Measurements from ENCODE around the gene PKD1. TPM values are rescaled to one million over a fixed set of nuclear protein-coding genes. Genes with fewer than 3 reads are reported as not detected.

Gene PKD1
- total RNA-seq, 4 donors from 2014 or later = 297 to 459 (median 366) TPM

- TF ChIP-seq POLR2A (IDR thresholded peaks at IDR 0.05; ENCODE audit: low read depth) = no peak
- TF ChIP-seq, protein P1, sequence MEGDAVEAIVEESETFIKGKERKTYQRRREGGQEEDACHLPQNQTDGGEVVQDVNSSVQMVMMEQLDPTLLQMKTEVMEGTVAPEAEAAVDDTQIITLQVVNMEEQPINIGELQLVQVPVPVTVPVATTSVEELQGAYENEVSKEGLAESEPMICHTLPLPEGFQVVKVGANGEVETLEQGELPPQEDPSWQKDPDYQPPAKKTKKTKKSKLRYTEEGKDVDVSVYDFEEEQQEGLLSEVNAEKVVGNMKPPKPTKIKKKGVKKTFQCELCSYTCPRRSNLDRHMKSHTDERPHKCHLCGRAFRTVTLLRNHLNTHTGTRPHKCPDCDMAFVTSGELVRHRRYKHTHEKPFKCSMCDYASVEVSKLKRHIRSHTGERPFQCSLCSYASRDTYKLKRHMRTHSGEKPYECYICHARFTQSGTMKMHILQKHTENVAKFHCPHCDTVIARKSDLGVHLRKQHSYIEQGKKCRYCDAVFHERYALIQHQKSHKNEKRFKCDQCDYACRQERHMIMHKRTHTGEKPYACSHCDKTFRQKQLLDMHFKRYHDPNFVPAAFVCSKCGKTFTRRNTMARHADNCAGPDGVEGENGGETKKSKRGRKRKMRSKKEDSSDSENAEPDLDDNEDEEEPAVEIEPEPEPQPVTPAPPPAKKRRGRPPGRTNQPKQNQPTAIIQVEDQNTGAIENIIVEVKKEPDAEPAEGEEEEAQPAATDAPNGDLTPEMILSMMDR (IDR thresholded peaks at IDR 0.05) = no peak
- TF ChIP-seq POLR2AphosphoS5 (IDR thresholded peaks at IDR 0.05) = no peak
- TF ChIP-seq EP300 (IDR thresholded peaks at IDR 0.05) = no peak
- Histone ChIP-seq H3K27ac (replicated peaks in 1 of 4) (peak overlapping the region in 3 of 4 donors; percentile 66 to 86 (median 68)), H3K27me3 (no peaks in the 10 kb centered on the region), H3K4me3 (no peak overlapping the region), H3K9me3 (no peaks in the 10 kb centered on the region), H3K36me3 (peaks cover 71 to 100% (median 96%) of the 10 kb centered on the region in 4 donors), H3K4me1 (peaks cover 0 to 45% (median 25%) of the 10 kb centered on the region in 4 donors)
- 97% methylated on average over 6 of the region's 13 CpGs for WGBS
- intact Hi-C loops (cut with DNase I) = no loop called here
- no peak for DNase-seq (ENCODE audit: extremely low spot score)
Measured at GRCh38 chr16:2092866-2093265, 42.8 kb downstream of the PKD1 start.

GRCh38 chr16:2092256-2092620, 43.5 kb downstream of the PKD1 start:
- TF ChIP-seq, protein P1 (IDR thresholded peaks at IDR 0.05) = no peak
- no peak for TF ChIP-seq EP300 (IDR thresholded peaks at IDR 0.05)
- TF ChIP-seq POLR2AphosphoS5 (IDR thresholded peaks at IDR 0.05) = no peak
- no peak for TF ChIP-seq POLR2A (IDR thresholded peaks at IDR 0.05; ENCODE audit: low read depth)
- intact Hi-C loops (cut with DNase I) = no loop called here
- 72% methylated on average over 10 of the region's 16 CpGs for WGBS
- no peaks in the 10 kb centered on the region for H3K27me3 ChIP-seq
- no peak for DNase-seq (ENCODE audit: extremely low spot score)
- H3K36me3 ChIP-seq = peaks cover 67 to 100% (median 96%) of the 10 kb centered on the region in 4 donors
- H3K27ac ChIP-seq (replicated peaks in 1 of 4) = peak overlapping the region; percentile 66 to 86 (median 72)
- peaks cover 0 to 45% (median 25%) of the 10 kb centered on the region in 4 donors for H3K4me1 ChIP-seq
- H3K4me3 ChIP-seq = no peak overlapping the region
- no peaks in the 10 kb centered on the region for H3K9me3 ChIP-seq

GRCh38 chr16:2091547-2092255, 44.0 kb downstream of the PKD1 start:
- Histone ChIP-seq H3K36me3 (peaks cover 64 to 100% (median 96%) of the 10 kb centered on the region in 4 donors), H3K9me3 (no peaks in the 10 kb centered on the region), H3K27ac (replicated peaks in 1 of 4) (peak overlapping the region; percentile 66 to 86 (median 72)), H3K27me3 (no peaks in the 10 kb centered on the region), H3K4me3 (peak overlapping the region in 1 of 4 donors; percentile 12), H3K4me1 (peaks cover 0 to 40% (median 23%) of the 10 kb centered on the region in 4 donors)
- TF ChIP-seq, protein P1 (IDR thresholded peaks at IDR 0.05) = no peak
- TF ChIP-seq POLR2AphosphoS5 (IDR thresholded peaks at IDR 0.05) (peak; percentile 6 to 25), EP300 (IDR thresholded peaks at IDR 0.05) (no peak), POLR2A (IDR thresholded peaks at IDR 0.05; ENCODE audit: low read depth) (no peak)
- WGBS = 71% methylated on average over 8 of the region's 49 CpGs
- intact Hi-C loops (cut with DNase I) = no loop called here
- no peak for DNase-seq (ENCODE audit: extremely low spot score)

GRCh38 chr16:2090777-2091546, 44.7 kb downstream of the PKD1 start:
- Histone ChIP-seq H3K36me3 (peaks cover 58 to 100% (median 96%) of the 10 kb centered on the region in 4 donors), H3K4me1 (peaks cover 0 to 40% (median 23%) of the 10 kb centered on the region in 4 donors), H3K27me3 (no peaks in the 10 kb centered on the region), H3K4me3 (peak overlapping the region in 1 of 4 donors; percentile 12), H3K9me3 (no peaks in the 10 kb centered on the region), H3K27ac (replicated peaks in 1 of 4) (peak overlapping the region; percentile 66 to 86 (median 72))
- TF ChIP-seq, protein P1 (IDR thresholded peaks at IDR 0.05) = no peak
- TF ChIP-seq POLR2AphosphoS5 (IDR thresholded peaks at IDR 0.05) (no peak), EP300 (IDR thresholded peaks at IDR 0.05) (no peak), POLR2A (IDR thresholded peaks at IDR 0.05; ENCODE audit: low read depth) (no peak)
- no peak for DNase-seq (ENCODE audit: extremely low spot score)
- intact Hi-C loops (cut with DNase I) = no loop called here
- 72% methylated on average over 23 of the region's 101 CpGs for WGBS
